HCT116 (cell line): Measurements from ENCODE around the gene RYR2. TPM values are rescaled to one million over a fixed set of nuclear protein-coding genes. Genes with fewer than 3 reads are reported as not detected.

ENCODE experiments used
- ATAC-seq: fragments of 200-7000 bp; cut with Tn5 transposase; 2 replicates; pipeline ENCODE4 v1.9.1; 2020; ENCODE audit warnings: mild to moderate bottlenecking, moderate library complexity
- BruUV-seq: library from RNA; stranded (reverse); fragments of 400-500 nt; replicated peaks from 2 replicates; lab custom pipeline; 2021; lab: Mats Ljungman, UMichigan
- CTCF ChIA-PET: fragments of 300-600 bp; sonication (Branson Sonifier 250); formaldehyde crosslinking; loops from one replicate; lab custom pipeline; 2021; ENCODE audit warnings: antibody characterized with exemption; lab: Charles Lee
- POLR2A ChIA-PET: fragments of 300-600, 350-600 bp; sonication (Branson Sonifier 250); formaldehyde crosslinking; loops from one replicate; lab custom pipeline; 2021; ENCODE audit warnings: antibody characterized with exemption; lab: Charles Lee
- RAD21 ChIA-PET, 2 experiments: fragments of 300-600 bp; sonication (Branson Sonifier 250); formaldehyde crosslinking; loops; one replicate each; lab custom pipeline; 2023; ENCODE audit warnings: low total read pairs in 2 of 2; ENCODE audit not compliant: uncharacterized antibody in 2 of 2, unreplicated experiment in 2 of 2, low non-redundant PET in 1 of 2; lab: Charles Lee
- DNase-seq: peaks from one replicate; pipeline ENCODE4 v3.0.0-alpha.2; 2010; ENCODE audit warnings: low read depth, low spot score
- H2AFZ ChIP-seq: fragments of 200-600 bp; shearing (Covaris generic), sonication (generic); 2 replicates; pipeline ENCODE4 v1.6.1; 2017; ENCODE audit warnings: low read depth, mixed run types, mixed read lengths, antibody characterized with exemption, low read length; ENCODE audit not compliant: poor library complexity, severe bottlenecking
- H3K27ac ChIP-seq: 2 replicates; pipeline ENCODE4 v1.5.1; 2012; ENCODE audit warnings: low read depth, low read length
- H3K27me3 ChIP-seq: fragments of 200-600 bp; sonication (generic); 2 replicates; pipeline ENCODE4 v1.6.1; 2016; ENCODE audit warnings: mixed run types, low read length, mixed read lengths; ENCODE audit not compliant: insufficient read depth
- H3K36me3 ChIP-seq, 2 experiments: fragments of 200-500 bp in 1 of 2; fragments of 200-600 bp in 1 of 2; sonication (Bioruptor generic) in 1 of 2; sonication (generic) in 1 of 2; 2 replicates each; pipeline versions ENCODE4 v1.5.1 to v1.6.1; 2014 to 2016; ENCODE audit warnings: low read length in 2 of 2, inconsistent platforms in 1 of 2, mixed read lengths in 1 of 2, mixed run types in 1 of 2; ENCODE audit not compliant: insufficient read depth in 2 of 2, control insufficient read depth in 1 of 2
- H3K4me1 ChIP-seq, 2 experiments: fragments of 200-600 bp in 1 of 2; sonication (generic) in 1 of 2; 2 replicates each; pipeline versions ENCODE4 v1.5.1 to v1.6.1; 2012 to 2017; ENCODE audit warnings: low read length in 2 of 2, inconsistent platforms in 1 of 2, mild to moderate bottlenecking in 1 of 2, mixed read lengths in 1 of 2, mixed run types in 1 of 2, moderate library complexity in 1 of 2; ENCODE audit not compliant: insufficient read depth in 2 of 2, control insufficient read depth in 1 of 2
- H3K4me2 ChIP-seq: fragments of 200-600 bp; sonication (generic); 2 replicates; pipeline ENCODE4 v1.6.1; 2017; ENCODE audit warnings: mixed run types, low read length, mixed read lengths
- H3K4me3 ChIP-seq, 2 experiments: fragments of 200-600 bp in 1 of 2; sonication (generic) in 1 of 2; replicated peaks in 1 of 2; 2 replicates each; pipeline ENCODE4 v1.5.1; 2011 to 2016; ENCODE audit warnings: low read length in 2 of 2, control low read depth in 1 of 2, low read depth in 1 of 2, mild to moderate bottlenecking in 1 of 2, mixed read lengths in 1 of 2, mixed run types in 1 of 2
- H3K79me2 ChIP-seq: fragments of 200-600 bp; sonication (generic); 2 replicates; pipeline ENCODE4 v1.6.1; 2017; ENCODE audit warnings: mild to moderate bottlenecking, mixed run types, low read length, moderate library complexity, mixed read lengths; ENCODE audit not compliant: insufficient read depth
- H3K9ac ChIP-seq: fragments of 200-600 bp; sonication (generic); 2 replicates; pipeline ENCODE4 v1.6.1; 2016; ENCODE audit warnings: low read length, mixed read lengths
- H3K9me2 ChIP-seq: fragments of 200-600 bp; sonication (generic), shearing (Covaris generic); 2 replicates; pipeline ENCODE4 v1.6.1; 2017; ENCODE audit warnings: mixed run types, mild to moderate bottlenecking, moderate library complexity; ENCODE audit not compliant: insufficient read depth
- H3K9me3 ChIP-seq, 2 experiments: fragments of 200-500 bp in 1 of 2; fragments of 200-600 bp in 1 of 2; sonication (Bioruptor generic) in 1 of 2; sonication (generic) in 1 of 2; 2 replicates each; pipeline ENCODE4 v1.6.1; 2014 to 2017; ENCODE audit warnings: low read length in 2 of 2, mixed read lengths in 2 of 2, inconsistent platforms in 1 of 2, low read depth in 1 of 2, mild to moderate bottlenecking in 1 of 2, mixed run types in 1 of 2, moderate library complexity in 1 of 2; ENCODE audit not compliant: control insufficient read depth in 1 of 2, insufficient read depth in 1 of 2
- H4K20me1 ChIP-seq: fragments of 200-600 bp; sonication (generic), shearing (Covaris generic); 2 replicates; pipeline ENCODE4 v1.6.1; 2017; ENCODE audit warnings: mixed run types, mild to moderate bottlenecking, moderate library complexity; ENCODE audit not compliant: insufficient read depth
- CEBPB ChIP-seq: IDR thresholded peaks from 2 replicates; pipeline ENCODE4 v1.6.1; 2012; ENCODE audit warnings: low read depth
- EGR1 ChIP-seq: IDR thresholded peaks from 2 replicates; pipeline ENCODE4 v1.6.1; 2012; ENCODE audit warnings: low read depth
- ELF1 ChIP-seq: IDR thresholded peaks from 2 replicates; pipeline ENCODE4 v1.6.1; 2012; ENCODE audit warnings: low read depth, borderline replicate concordance
- EZH2 ChIP-seq: fragments of 200-600 bp; sonication (generic); IDR thresholded peaks from 2 replicates; pipeline ENCODE4 v1.6.1; 2017; ENCODE audit warnings: antibody characterized with exemption, mixed run types
- EZH2phosphoT487 ChIP-seq: fragments of 200-600 bp; IDR thresholded peaks from 2 replicates; pipeline ENCODE4 v1.6.1; 2018; ENCODE audit warnings: antibody characterized with exemption, borderline replicate concordance
- JUND ChIP-seq: IDR thresholded peaks from 2 replicates; pipeline ENCODE4 v1.6.1; 2012
- POLR2A ChIP-seq: IDR thresholded peaks from 2 replicates; pipeline ENCODE4 v1.7.0; 2011; ENCODE audit warnings: borderline replicate concordance; ENCODE audit not compliant: insufficient read depth, insufficient read length; ENCODE audit errors: extremely low read depth
- POLR2AphosphoS5 ChIP-seq: IDR thresholded peaks from 2 replicates; pipeline ENCODE4 v1.6.1; 2011; ENCODE audit warnings: mild to moderate bottlenecking, low read depth, low read length, moderate library complexity
- SIN3A ChIP-seq: IDR thresholded peaks from 2 replicates; pipeline ENCODE4 v1.6.1; 2012; ENCODE audit warnings: low read depth
- SP1 ChIP-seq: IDR thresholded peaks from 2 replicates; pipeline ENCODE4 v1.6.1; 2012; ENCODE audit warnings: low read depth
- SRF ChIP-seq: IDR thresholded peaks from 2 replicates; pipeline ENCODE4 v1.6.1; 2012; ENCODE audit warnings: low read depth
- YY1 ChIP-seq: IDR thresholded peaks from 2 replicates; pipeline ENCODE4 v1.6.1; 2011; ENCODE audit warnings: low read length, low read depth, moderate library complexity, mild to moderate bottlenecking; ENCODE audit not compliant: insufficient replicate concordance; ENCODE audit errors: extremely low read depth
- ZFX ChIP-seq: fragments of 450-650 bp; IDR thresholded peaks from 2 replicates; pipeline ENCODE4 v1.6.1; 2017
- intact Hi-C: fragments of 100-400 bp; cut with micrococcal nuclease; formaldehyde crosslinking; loops from 2 replicates; pipeline ENCODE4 v1.10.0; 2022
- total RNA-seq: library from RNA; stranded (reverse); gene quantifications from one replicate; pipeline ENCODE4 v1.2.1, GENCODE V29; 2021; ENCODE audit not compliant: unreplicated experiment
- TF ChIP-seq, protein P1 (sequence below): IDR thresholded peaks from 2 replicates; pipeline ENCODE4 v1.6.1; 2011; ENCODE audit warnings: mild to moderate bottlenecking, low read length, moderate library complexity; ENCODE audit not compliant: insufficient replicate concordance; ENCODE audit errors: extremely low read depth
- TF ChIP-seq, protein P2 (sequence below): IDR thresholded peaks from 2 replicates; pipeline ENCODE4 v1.6.1; 2012
- TF ChIP-seq, protein P3 (sequence below): IDR thresholded peaks from 2 replicates; pipeline ENCODE4 v1.6.1; 2012

Gene RYR2
- total RNA-seq, 1 experiment from 2014 or later: 0.02 TPM

DNA sequence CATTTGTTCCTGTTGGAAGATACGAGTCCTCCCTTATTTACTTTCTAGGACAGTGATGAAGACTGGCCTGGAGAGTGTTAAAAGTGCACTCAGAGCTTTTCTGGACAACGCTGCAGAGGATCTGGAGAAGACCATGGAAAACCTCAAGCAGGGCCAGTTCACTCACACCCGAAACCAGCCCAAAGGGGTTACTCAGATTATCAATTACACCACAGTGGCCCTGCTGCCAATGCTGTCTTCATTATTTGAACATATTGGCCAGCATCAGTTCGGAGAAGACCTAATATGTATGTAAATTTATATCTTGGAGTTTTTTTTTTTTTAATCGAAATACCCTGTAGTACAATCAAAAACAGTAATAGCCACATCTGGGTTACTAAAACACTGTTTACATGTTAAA is 658.2 kb downstream of the RYR2 start:
- no TSS peak for BruUV-seq
- ATAC-seq (no peak), DNase-seq (no peak)
- no peak overlapping the region for H2AFZ ChIP-seq
- no peaks in the 10 kb centered on the region for H3K79me2 ChIP-seq
- no peak overlapping the region for H3K4me3 ChIP-seq
- H3K27ac ChIP-seq: no peak overlapping the region
- ChIA-PET POLR2A (no interaction called here), CTCF (no interaction called here), RAD21 (no interaction called here)
- no peaks in the 10 kb centered on the region for H3K4me1 ChIP-seq
- intact Hi-C loops: no loop called here
- TF ChIP-seq, protein P1, sequence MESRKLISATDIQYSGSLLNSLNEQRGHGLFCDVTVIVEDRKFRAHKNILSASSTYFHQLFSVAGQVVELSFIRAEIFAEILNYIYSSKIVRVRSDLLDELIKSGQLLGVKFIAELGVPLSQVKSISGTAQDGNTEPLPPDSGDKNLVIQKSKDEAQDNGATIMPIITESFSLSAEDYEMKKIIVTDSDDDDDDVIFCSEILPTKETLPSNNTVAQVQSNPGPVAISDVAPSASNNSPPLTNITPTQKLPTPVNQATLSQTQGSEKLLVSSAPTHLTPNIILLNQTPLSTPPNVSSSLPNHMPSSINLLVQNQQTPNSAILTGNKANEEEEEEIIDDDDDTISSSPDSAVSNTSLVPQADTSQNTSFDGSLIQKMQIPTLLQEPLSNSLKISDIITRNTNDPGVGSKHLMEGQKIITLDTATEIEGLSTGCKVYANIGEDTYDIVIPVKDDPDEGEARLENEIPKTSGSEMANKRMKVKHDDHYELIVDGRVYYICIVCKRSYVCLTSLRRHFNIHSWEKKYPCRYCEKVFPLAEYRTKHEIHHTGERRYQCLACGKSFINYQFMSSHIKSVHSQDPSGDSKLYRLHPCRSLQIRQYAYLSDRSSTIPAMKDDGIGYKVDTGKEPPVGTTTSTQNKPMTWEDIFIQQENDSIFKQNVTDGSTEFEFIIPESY: no peak
- TF ChIP-seq POLR2AphosphoS5 (no peak), CEBPB (no peak), POLR2A (no peak), EZH2 (no peak), SRF (no peak), SIN3A (no peak), YY1 (no peak), ZFX (no peak), ELF1 (no peak), SP1 (no peak), EGR1 (no peak), EZH2phosphoT487 (no peak), JUND (no peak)
- TF ChIP-seq, protein P2, sequence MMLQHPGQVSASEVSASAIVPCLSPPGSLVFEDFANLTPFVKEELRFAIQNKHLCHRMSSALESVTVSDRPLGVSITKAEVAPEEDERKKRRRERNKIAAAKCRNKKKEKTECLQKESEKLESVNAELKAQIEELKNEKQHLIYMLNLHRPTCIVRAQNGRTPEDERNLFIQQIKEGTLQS: no peak
- TF ChIP-seq, protein P3, sequence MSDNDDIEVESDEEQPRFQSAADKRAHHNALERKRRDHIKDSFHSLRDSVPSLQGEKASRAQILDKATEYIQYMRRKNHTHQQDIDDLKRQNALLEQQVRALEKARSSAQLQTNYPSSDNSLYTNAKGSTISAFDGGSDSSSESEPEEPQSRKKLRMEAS: no peak
- no peaks in the 10 kb centered on the region for H4K20me1 ChIP-seq
- H3K9me2 ChIP-seq: no peaks in the 10 kb centered on the region
- no peak overlapping the region for H3K9ac ChIP-seq
- no peak overlapping the region for H3K4me2 ChIP-seq
- peaks cover 0 to 16% of the 10 kb centered on the region in 2 experiments; a peak in 1 of 4 replicates for H3K9me3 ChIP-seq
- no peaks in the 10 kb centered on the region for H3K27me3 ChIP-seq
- H3K36me3 ChIP-seq: no peaks in the 10 kb centered on the region
